HG03378 (cell line): ENCODE results near the gene RAB27A.
A peak's percentile ranks its signal among the peaks of the same experiment; 100 is the strongest.

Experiments
- ATAC-seq: cut with Tn5 transposase; IDR thresholded peaks from one replicate; pipeline ENCODE4 v1.9.1; 2021; ENCODE audit warnings: mild to moderate bottlenecking, moderate library complexity; ENCODE audit not compliant: unreplicated experiment

The RAB27A gene

DNA sequence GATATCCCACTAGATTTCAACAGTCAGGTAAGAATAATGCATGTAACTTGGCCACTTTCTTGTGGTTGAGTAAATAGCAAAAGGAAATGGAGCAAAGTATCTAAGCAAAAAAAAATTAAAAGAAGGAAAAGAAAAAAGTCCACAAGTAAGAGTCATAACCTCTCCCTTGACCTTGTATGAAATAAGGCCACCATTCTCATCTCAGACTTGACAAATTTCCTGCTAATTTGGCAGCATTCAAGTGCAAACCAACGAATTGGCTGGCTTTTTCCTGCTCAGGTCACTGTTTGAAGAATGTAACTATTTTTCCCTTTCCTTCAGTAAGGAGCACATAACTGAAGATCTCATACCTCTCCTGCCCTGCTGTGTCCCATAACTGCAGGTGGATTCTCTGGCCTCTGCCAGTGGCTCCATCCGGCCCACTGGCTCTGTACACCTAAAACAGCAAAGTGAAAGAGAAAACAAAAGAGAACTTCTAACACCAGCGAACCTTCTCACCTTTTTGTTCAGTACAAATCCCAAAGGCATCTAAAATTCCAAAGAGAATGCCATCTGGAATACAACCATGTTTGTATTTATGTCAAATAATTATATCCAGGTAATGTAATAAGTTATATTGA, 59.5 kb downstream of the RAB27A start:
- ATAC-seq, result no peak

GRCh38 chr15:55226127-55226526, 63.5 kb downstream of the RAB27A start:
- no peak for ATAC-seq

GRCh38 chr15:55224892-55225291, 64.7 kb downstream of the RAB27A start:
- ATAC-seq, result peak; percentile 43

DNA sequence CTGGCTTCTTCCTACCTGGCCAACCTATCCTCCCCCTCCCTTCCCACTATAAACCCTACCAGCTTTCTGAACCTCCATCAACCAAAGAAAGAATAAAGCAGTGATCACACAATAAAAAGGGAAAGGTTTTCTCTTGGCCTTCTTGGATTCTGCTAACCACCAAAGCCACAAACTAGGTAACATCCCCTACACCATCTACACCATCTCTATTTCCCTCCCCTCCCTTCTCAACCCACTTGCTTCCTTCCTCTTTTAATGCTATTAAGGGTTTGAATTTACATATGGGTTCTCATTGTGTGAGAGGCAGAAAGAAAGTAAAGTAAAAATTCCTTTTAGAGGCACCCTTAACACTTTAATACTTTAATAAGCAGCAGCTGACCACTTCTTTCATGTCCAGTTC, 67.0 kb downstream of the RAB27A start:
- peak; percentile 63 for ATAC-seq

DNA sequence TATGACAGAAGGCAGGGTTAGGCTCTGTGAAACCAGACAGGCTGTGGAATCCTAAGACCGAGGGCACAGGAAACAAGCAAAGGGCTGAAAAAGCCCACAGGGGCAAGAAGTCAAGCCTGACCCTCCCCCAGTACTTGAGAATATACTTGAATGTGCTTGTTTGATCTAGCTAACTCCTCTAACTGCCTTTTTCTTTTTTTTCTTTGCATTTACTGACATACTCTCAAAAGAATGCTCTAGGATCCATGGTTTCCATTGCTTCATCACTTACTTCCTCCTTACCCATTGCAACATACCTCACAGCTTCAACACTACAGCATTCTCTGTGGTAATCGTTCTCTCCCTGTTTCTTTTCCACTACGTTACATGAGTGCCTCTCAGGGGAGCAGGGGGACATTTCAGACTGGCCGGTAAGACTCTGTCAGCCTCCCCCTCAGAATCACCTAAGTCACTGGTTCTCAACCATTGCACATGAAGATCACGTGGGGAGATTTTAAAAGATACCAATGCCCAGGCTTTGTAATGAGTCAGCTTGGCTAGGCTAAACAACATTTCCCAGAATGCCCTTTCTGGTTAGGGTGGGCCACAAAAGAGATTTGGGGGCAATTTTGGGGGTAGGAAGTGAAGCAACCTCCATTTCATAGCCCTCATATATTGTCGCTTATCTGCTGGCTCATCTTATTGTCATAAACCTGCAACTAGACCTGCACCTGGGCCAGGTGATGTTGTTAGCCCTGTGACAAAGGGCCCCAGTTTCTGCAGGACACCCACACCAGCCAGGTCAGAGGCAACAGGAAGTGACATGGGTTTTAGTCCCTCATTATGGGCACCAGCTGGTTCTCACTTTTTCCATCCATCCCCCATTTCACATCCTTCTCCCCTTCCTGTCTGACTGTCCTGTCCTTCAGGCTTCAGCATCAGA, 68.3 kb downstream of the RAB27A start:
- ATAC-seq, result peak; percentile 50

GRCh38 chr15:55220606-55221005, 69.0 kb downstream of the RAB27A start:
- ATAC-seq, result no peak

DNA sequence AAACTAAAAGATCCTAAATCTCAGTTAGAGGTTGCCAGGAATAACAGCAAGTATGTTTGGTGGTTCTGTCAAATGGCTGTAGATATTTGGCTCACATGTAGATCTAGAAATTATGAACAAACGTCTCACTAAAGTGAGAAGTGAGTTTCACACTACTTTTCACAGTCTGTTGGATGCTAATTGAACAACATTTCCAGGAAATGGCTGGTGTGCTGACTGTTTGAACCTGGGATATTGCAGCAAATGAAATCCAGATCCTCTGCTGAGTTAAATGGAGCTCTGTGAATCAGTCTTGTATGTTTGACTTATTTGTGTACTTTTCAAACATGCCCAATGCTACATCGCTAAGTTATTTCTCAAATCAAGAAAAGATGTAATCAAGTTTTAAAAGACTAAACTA, 71.6 kb downstream of the RAB27A start:
- ATAC-seq, result no peak

GRCh38 chr15:55204464-55204863, 85.1 kb downstream of the RAB27A start:
- no peak for ATAC-seq

- no peak for ATAC-seq
These were observed 87.4 kb downstream of the RAB27A start for GRCh38 chr15:55202206-55202605.

- ATAC-seq, result no peak
These were observed 90.9 kb downstream of the RAB27A start for GRCh38 chr15:55198706-55199105.

DNA sequence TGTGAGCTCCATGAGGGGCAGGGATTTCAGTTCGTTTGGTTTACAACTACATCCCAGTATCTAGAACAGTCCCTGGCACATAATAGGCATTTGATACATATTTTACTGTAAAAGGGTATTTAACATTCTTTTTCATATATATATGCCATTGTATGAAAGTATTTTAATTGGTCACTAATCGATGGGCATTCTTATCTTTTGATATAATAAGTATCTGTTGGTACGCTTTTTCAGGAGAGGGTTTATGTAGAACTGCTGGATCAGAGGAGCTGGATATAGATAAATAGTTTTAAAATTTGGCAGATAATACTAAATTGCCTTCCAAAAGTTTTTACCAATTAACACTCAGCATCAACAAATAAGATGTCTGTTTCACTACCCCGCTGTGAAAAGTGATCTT, 91.9 kb downstream of the RAB27A start:
- ATAC-seq, result no peak

DNA sequence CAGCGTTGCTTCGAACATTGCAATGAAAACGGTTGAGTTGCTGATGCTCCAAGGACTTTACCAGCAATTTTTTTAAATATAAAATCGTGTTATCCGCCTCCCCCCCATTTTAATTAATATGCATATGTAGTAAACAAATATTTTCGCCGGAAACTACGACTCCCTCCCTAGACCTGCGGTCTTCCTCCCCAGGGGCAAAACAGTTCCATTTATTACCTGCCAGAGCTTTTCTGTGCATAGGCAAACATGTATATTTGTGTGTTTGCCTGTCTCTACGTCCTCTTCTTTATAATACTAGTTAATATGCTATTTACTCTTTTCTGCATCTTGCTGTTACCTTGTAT, 92.3 kb downstream of the RAB27A start:
- peak; percentile 9 for ATAC-seq

DNA sequence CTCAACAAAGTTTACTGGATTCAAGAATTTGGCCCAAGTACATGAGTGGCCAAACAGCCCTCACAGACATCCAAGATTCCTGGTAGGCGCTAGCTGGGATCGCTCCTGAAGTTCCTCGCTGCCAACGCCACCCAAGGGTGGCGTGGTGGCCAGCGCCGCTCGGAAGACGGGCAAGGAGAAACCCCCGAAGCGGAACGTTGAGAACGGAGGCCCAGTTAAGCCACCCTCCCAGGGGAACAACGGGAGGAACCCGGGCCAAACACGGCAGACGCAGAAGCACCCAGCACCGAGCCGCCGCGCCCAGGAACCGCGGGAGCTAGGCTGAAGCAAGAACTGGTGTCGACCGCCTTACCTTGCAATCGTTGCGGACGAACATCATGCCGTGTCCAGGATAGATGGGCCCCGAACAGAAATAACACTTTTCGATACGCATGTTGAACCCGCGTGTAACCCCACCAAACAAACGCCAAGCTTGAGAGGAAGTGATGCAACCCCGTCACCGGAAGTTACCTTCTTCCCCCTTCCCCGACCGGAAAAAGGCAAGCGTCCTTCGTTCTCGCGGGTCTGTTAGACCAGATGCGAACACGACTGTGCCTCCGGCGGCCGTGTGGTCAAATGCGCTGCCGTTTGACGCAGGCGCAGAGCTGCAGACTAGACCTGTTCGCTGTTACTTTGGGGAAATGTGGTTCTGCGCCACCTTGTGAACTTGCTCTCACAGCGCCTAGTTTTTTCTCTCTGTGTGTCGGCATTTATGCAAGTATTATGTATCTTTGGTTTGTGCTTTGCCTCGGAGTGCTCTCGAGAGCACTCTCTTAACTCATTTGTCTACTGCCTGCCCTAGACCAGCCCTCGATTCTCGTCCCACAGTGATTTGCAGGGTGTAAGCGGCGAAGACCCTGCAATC, 92.9 kb downstream of the RAB27A start, which contains the start of gene RSL24D1:
Gene RSL24D1, minus strand, starts transcription at position 484 of the 904 bp plus-strand sequence. Its CDS starts 51 bp downstream, at position 433.
- ATAC-seq, result peak; percentile 95

GRCh38 chr15:55195996-55196395, 93.6 kb downstream of the RAB27A start:
- ATAC-seq, result no peak

- ATAC-seq, result no peak
These were observed 95.4 kb downstream of the RAB27A start for GRCh38 chr15:55194256-55194655.

DNA sequence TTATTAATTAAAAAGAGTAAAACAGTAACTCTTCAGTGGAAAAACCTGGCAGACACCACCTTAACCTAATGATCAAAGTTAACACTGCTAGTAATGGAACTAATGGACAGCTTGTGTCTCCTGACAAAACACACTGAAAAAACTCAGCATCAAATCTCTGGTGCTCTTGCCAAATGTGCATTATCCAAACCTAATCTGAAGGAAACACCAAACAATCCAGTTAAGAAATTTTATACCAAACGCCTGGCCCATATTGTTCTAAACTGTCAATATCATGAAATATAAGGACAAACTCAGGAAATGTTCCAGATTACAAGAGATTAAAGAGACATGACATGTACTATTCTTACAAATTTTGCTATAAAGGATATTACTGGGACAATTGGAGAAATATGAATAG, 103.3 kb downstream of the RAB27A start:
- ATAC-seq, result no peak

- no peak for ATAC-seq
These were observed 105.9 kb downstream of the RAB27A start for GRCh38 chr15:55183679-55184078.

- no peak for ATAC-seq
These were observed 110.5 kb downstream of the RAB27A start for GRCh38 chr15:55179141-55179540.

DNA sequence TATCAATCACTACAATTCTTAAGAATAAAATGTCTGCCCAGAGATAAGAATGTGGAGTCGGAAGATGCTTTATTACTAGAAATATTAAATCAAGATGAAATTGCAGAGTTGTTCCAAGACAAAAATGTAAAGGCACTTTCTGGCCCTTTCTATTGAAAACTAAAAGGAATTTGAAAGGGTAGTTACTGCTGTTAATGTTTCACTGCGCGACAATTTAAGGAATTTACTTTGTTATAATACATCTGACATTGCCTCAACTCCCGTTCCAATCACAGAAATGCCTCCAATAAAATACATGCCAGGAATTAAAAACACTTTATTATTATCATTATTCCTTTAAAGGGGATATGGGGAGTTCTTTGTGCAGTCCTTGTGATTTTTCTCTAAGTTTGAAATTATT, 119.3 kb downstream of the RAB27A start:
- ATAC-seq, result no peak

GRCh38 chr15:55168350-55168974, 121.2 kb downstream of the RAB27A start:
- peak; percentile 90 for ATAC-seq

DNA sequence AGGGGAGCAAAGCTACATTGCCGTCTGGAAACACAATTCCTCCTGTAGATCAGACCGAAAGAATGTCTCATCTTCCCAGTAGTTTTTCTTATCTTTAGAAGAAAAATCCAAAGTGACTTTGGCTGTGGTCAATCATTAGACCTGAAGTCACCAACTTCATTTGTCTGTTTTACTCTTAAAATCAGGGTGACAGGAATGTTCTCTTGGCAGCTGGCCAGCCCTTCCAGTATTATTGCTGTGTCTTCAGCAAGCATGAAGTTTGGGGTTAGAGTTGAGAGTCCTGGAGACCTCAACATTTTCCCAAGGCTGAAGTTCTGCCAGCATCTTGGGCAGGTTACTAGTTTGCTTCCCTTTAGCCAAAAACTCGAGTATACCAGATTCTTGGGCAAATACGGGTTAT, 125.3 kb downstream of the RAB27A start:
- ATAC-seq, result no peak
